Lower leg skin (tissue), 4 donors: Measurements from ENCODE around the gene UBAC2. TPM values are rescaled to one million over a fixed set of nuclear protein-coding genes. Genes with fewer than 3 reads are reported as not detected.

Source experiments
- DNase-seq, 2 donors: peaks; one replicate each; pipeline ENCODE4 v3.0.0-alpha.2; 2019; ENCODE audit warnings: low spot score in 2 of 2
- H3K4me3 ChIP-seq: fragments of 200-600 bp; sonication (generic); 2 replicates; pipeline ENCODE4 v1.5.1; 2017; ENCODE audit warnings: mild to moderate bottlenecking, low read depth; ENCODE audit not compliant: poor library complexity, severe bottlenecking
- CTCF ChIP-seq, 3 donors: fragments of 450-650 bp; IDR thresholded peaks; one replicate each; pipeline ENCODE4 v1.5.1; 2016; ENCODE audit warnings: antibody characterized with exemption in 3 of 3, mild to moderate bottlenecking in 3 of 3, moderate library complexity in 2 of 3
- POLR2A ChIP-seq, 2 donors: fragments of 450-650 bp; IDR thresholded peaks; one replicate each; pipeline ENCODE4 v1.6.1; 2016 to 2017; ENCODE audit warnings: antibody characterized with exemption in 2 of 2, mild to moderate bottlenecking in 1 of 2, moderate library complexity in 1 of 2
- WGBS, 2 donors: methylation state at CpG; one replicate each; pipeline ENCODE4 v1.1.5; 2018; 5-methylcytosine and 5-hydroxymethylcytosine counted together
- intact Hi-C: fragments of 100-400 bp; cut with DNase I; formaldehyde crosslinking; loops from one replicate; pipeline ENCODE4 v1.15.0; 2023; ENCODE audit warnings: low total_unique reads
- total RNA-seq, 4 donors: library from RNA; depleted of rRNA; stranded (reverse); fragments of >200 nt; gene quantifications; one replicate each; pipeline ENCODE4 v1.1.0, GENCODE V29; 2016

The UBAC2 gene
- total RNA-seq, 4 donors from 2014 or later, result 94.8 to 125 (median 106) TPM

DNA sequence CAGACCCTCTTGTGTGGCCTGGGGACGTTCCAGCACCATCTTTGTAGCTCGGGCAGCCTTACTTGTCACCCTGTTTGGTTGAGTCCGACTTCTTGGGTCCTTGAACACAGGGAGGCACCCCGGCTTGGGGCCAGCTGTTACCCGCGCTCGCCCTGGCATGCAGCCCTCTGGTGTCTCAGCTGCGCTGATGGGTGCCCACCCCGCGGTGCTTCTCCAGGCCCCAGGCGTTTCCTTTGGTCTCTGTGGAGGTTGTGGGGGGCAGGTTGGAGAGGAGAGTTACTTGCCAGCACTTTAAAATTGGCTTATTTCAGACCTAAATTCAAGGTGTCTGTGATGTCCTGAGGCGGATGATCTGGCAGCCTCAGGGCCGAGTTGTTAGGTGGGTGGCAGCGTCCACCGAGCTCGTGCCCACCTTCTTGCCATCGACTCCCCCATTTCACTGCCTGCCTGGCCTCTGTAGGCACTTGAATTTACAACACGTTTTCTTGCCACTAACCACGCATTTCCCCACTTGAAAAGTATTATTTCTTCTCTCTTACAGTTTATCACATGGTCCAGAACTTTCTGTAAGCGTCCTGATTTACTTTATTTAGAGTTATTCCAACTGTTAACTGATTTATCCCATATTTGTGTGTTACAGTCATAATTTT lies 16.9 kb downstream of the UBAC2 start:
- no peak overlapping the region for H3K4me3 ChIP-seq
- DNase-seq, result no peak
- TF ChIP-seq CTCF (IDR thresholded peaks at IDR 0.05) (no peak), POLR2A (IDR thresholded peaks at IDR 0.05) (no peak)
- 40 to 47% methylated on average over 20 of the region's 20 CpGs for WGBS, 2 donors
- intact Hi-C loops, result no loop called here

DNA sequence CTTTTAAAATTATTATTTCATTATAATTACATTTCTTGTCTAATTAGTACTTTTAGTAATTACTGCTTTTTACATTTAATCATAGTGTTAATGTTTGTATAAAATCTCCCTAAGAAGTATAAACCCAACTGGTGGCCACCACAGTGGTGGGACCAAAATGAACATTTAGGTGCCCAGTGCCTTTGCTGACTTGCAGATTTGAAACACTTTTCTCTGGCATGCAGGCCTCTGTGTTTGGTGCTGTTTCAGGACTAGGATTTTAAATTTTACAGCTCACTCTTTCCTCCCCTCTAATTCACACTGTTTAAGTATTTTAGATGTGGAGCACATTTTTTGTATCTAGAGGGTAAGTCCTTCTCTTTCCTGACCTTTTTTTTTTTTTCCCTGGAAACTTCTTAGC lies 17.5 kb downstream of the UBAC2 start:
- intact Hi-C loops, result no loop called here
- H3K4me3 ChIP-seq, result no peak overlapping the region
- DNase-seq, result no peak
- TF ChIP-seq CTCF (IDR thresholded peaks at IDR 0.05) (no peak), POLR2A (IDR thresholded peaks at IDR 0.05) (no peak)

DNA sequence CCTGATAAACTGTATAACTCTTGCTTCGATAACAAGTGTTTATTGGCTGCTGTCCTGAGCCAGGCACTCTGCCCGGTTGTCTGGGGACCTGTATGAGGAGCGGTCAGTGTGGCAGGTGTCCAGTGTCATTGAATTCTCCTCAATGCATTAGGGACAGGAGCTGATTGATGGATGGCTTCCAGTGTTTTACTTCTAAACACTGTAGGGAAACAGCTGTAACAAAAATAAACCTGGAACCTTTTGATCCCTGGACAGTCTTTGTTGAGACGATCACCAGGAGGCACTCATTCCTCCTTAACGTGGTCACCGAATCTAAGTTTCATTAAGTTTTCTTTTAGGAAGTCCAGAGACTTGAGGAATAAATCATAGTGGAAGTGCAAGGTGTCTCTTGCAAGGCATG lies 17.9 kb downstream of the UBAC2 start:
- no peak for DNase-seq
- TF ChIP-seq CTCF (IDR thresholded peaks at IDR 0.05), result no peak
- no peak for TF ChIP-seq POLR2A (IDR thresholded peaks at IDR 0.05)
- intact Hi-C loops, result no loop called here
- WGBS, 2 donors, result 21 to 27% methylated on average over 6 of the region's 6 CpGs
- no peak overlapping the region for H3K4me3 ChIP-seq

- DNase-seq, result no peak
- H3K4me3 ChIP-seq, result no peak overlapping the region
- 51 to 58% methylated on average over 2 of the region's 2 CpGs for WGBS, 2 donors
- intact Hi-C loops, result no loop called here
- TF ChIP-seq CTCF (IDR thresholded peaks at IDR 0.05), result no peak
- TF ChIP-seq POLR2A (IDR thresholded peaks at IDR 0.05), result no peak
These were observed 18.3 kb downstream of the UBAC2 start for GRCh38 chr13:99218969-99219368.

- 52 to 61% methylated on average over 6 of the region's 6 CpGs for WGBS, 2 donors
- intact Hi-C loops, result no loop called here
- no peak overlapping the region for H3K4me3 ChIP-seq
- no peak for DNase-seq
- no peak for TF ChIP-seq POLR2A (IDR thresholded peaks at IDR 0.05)
- no peak for TF ChIP-seq CTCF (IDR thresholded peaks at IDR 0.05)
These were observed 19.7 kb downstream of the UBAC2 start for GRCh38 chr13:99220199-99220935.
